Activated CD4-positive, alpha-beta T cell treated with anti-CD3 and anti-CD28 coated beads, Interleukin-2, Interleukin-4, amounts not matched to agents 100 ng/mL and 50 ng/mL, durations not matched to agents 16 hours and 8 hours (primary cell): Measurements from ENCODE around the gene HOXC6.

Experiments
- DNase-seq: peaks from one replicate; pipeline ENCODE4 v3.0.0-alpha.2; 2020; ENCODE audit warnings: low spot score

The HOXC6 gene

GRCh38 chr12:54002915-54003389, 25.3 kb upstream of the HOXC6 start:
- DNase-seq: no peak

- DNase-seq: no peak
Observed at GRCh38 chr12:54003625-54004024, 24.6 kb upstream of the HOXC6 start.

GRCh38 chr12:54004063-54004840, 24.0 kb upstream of the HOXC6 start:
- no peak for DNase-seq

DNA sequence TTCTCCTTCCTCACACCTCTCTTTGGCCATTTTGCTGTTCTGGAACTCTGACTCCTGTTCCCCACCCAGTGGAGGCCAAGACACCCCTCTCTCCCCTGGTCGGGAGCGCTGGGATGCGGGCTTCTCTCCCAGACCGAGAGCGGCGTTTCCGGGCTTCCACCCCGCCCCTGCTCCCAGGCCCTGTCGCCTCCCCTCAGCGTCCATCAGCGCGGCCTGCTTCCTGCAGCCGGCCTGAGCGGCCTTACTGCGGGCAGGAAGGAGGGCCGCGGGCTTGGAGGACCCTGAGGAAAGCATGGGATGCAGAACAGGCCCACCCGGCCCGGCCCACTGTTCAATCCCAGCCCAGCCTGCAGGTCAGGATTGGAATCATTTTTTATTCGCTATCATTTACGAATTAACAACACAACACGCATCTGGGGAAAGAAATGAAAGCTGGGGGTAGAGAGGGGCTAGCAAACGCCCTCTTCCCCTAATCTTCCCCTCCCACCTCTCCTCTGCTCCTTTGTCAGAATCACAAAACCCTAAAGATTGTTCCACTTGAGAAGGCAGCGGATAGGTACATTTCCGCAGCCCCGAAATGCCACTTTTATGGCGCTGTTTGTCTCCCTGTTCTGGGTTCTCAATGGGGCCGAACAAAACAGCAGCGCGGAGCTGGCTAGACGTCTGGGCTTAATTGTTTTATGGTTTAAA, 23.3 kb upstream of the HOXC6 start:
- no peak for DNase-seq

- no peak for DNase-seq
Observed at GRCh38 chr12:54005531-54005852, 22.7 kb upstream of the HOXC6 start.

DNA sequence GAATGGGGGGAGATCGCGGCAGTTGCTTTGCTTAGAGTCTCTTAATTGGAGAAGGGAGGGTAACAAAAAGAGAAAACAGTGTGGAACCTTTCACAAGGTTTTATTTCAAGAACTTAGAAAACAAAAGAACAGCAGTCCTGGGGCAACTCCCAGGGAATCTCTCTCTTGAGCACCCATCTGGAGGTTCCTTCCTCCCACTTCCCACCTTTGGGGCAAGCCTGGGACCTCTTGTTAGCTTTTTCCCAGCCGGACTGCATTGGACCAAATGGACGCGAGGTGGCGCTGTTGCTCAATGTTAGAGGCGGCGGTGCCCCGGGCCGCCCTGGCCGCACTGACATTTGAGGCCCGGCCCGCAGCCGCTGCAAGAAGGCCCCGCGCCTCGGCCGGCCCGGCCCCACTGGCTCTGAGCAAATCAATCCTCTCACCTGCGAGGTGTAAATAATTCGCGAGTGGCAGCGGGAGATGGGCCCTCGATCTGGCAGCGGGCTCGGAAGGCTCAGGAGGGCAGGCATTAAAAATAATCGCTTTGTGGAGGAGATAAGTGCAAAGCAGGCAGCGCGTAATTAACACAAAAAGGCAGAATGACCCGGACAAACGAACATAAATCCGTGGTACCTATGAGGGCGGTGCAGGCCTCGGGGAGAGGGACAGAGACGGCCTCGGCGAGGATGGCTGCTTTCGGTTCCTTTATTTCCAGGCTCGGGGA, 22.2 kb upstream of the HOXC6 start:
- DNase-seq: peak; percentile 82

GRCh38 chr12:54006559-54007220, 21.6 kb upstream of the HOXC6 start:
- no peak for DNase-seq

GRCh38 chr12:54007538-54008259, 20.5 kb upstream of the HOXC6 start:
- no peak for DNase-seq

- no peak for DNase-seq
Observed at GRCh38 chr12:54008260-54008552, 20.0 kb upstream of the HOXC6 start.

DNA sequence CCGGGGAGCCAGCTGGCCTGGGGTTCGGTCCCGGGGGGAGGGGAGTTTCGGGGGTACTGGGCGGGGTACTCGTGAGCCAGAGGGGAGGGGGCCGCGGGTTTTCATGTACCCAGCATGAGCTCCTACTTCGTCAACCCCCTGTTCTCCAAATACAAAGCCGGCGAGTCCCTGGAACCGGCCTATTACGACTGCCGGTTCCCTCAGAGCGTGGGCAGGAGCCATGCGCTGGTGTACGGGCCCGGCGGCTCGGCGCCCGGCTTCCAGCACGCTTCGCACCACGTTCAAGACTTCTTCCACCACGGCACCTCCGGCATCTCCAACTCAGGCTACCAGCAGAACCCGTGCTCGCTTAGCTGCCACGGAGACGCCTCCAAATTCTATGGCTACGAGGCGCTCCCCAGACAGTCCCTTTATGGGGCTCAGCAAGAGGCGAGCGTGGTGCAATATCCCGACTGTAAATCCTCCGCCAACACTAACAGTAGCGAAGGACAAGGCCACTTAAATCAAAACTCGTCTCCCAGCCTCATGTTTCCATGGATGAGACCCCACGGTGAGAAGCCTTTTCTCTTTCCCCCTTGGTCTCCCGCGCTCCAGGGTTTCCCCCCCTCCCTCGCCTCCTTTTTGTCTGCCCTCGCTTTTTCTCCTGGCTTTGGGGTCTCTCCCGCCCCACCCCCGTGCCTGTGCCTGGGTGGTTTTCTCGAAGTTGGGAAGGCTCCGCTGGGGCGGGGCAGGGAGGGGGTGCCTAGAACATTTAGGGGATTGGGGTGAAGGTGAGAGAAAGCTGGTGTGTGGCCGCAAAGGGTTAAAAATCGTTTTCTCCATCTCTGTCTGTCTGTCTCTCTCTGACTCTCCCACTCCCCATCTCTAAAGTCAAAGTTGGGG, 18.8 kb upstream of the HOXC6 start:
- no peak for DNase-seq

DNA sequence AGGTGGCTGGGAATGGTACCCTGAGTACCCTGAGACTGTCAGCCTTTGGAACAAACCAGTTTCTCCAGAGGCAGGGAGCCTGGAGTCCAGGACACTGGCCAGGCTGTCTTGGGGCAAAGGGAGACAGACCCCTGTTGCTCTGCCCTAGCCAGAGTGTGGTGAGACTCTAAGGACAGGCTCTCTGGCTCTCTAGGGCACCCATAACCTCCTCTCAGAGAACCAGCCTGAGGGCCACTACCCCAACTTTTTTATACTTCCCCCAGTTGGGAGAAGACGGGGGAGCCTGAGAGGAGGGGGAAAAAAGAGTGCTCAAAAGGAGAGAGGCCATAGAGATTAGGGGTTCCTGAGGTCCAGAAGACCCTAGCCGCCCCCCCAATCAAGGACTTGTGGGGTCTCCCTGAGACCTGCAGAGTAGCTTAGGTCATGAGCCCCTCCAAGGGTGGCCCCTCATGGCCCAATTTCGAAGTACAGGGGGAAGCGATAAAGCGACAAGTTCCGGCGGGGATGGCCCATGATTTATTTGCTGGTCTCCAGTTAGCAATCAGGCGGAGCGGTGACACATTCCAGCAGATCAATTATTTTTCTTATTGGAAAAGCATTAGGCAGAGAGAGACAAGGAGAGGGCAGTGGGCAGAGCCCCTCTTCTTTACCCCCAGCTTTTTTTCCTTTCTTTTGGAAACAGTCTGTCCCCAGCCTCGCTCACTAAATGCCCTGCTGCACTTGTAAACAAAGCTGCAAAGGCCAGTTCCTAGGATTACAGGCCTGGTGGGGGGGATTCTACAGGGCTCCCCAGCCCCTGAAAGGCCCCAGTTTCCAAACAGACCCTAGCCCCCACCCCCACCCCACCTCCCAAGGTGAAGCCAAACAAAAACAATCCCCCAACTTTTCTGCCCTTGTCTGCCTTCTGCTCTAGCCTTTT, 17.9 kb upstream of the HOXC6 start:
- no peak for DNase-seq

GRCh38 chr12:54010972-54011664, 17.1 kb upstream of the HOXC6 start:
- DNase-seq: no peak

DNA sequence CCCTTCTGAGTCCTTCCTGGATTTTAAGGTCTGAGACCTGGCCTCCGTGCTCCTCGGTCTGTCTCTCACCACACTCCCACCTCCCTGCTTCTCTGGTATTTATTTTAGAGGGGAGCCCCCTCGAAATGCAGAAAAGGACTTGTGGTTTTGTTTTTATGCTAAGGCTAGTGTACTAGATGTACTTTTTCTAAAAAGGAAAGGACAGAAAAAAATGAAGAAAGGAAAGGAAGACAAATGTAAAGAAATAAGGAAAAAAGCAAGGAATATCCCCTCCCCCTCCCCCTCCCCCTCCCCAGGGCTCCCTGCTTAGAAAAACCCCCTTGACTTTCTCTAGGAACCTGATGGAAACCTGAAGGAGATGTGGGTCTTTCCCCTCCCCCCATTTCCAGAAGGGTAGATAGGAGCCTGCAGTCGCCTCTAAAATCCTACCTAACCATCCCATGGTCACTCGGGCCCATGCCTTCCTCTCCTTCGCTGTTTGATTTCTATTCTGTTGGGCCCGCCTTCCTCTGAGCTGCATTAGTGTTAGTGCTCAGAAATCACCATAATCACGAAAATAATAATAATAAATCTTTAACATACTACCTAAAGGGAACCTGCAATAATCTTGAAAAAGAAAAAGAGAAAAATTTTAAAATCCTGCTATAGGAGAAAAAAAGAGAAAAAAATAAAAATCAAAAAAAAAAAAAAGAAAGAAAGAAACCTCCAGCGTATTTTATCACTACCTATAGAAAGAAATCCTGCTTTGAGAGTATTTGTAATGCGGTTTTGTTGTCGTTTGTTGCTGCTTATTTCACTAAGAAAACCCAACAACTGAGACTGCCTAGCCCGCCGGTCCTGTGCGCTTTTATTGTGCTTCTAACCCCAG, 16.3 kb upstream of the HOXC6 start:
- no peak for DNase-seq

GRCh38 chr12:54012631-54013409, 15.4 kb upstream of the HOXC6 start:
- DNase-seq: no peak

DNA sequence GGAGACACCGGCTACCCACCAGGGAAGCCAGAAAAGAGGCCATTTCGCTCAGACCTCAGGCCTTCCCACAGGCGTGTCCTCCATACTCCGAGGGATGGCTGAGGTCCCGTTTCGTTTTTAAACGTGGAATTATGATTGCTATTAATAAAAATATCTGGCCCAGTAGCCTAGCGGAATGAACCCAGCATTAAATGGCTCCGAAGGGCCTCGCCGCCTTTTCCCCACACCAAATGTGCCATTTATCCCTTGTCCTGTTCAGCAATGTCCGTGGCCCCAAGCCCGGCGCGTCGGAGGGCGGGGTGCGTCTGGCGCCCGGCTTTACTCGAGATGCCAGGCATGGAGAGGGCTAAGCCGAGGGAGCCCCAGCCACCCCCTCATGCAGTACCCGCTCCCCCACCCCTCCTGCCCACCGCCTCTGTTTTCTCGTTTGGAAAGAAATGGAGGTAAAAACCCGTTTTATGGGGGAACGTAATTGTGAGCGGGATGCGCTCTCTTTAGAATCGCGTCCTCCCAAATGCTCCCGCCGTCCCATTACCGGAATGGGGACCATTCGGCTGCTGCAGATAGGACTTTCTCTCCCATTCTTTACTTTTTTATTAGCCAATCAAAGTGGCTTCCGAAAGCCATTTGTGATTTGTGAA, 13.7 kb upstream of the HOXC6 start:
- DNase-seq: no peak

- DNase-seq: no peak
Observed at GRCh38 chr12:54015018-54015931, 13.0 kb upstream of the HOXC6 start.
